RWPE1 (cell line): ENCODE data around the gene CPT1C.

ENCODE experiments used
- CTCF ChIA-PET: fragments of 350-600 bp; sonication (Branson Sonifier 250); formaldehyde crosslinking; extraction: SDS; loops from one replicate; lab custom pipeline; 2021; lab: Yijun Ruan, JAX
- POLR2A ChIA-PET: fragments of 400-600 bp; formaldehyde crosslinking; extraction: SDS; loops from one replicate; lab custom pipeline; 2020; ENCODE audit warnings: antibody characterized with exemption; ENCODE audit not compliant: low non-redundant PET; lab: Yijun Ruan, JAX
- DNase-seq: peaks from one replicate; pipeline ENCODE4 v3.0.0; 2012; ENCODE audit warnings: low spot score
- H3K27ac ChIP-seq: fragments of 450-650 bp; 2 replicates; pipeline ENCODE4 v1.5.1; 2017
- CTCF ChIP-seq: fragments of 450-650 bp; conservative IDR thresholded peaks from 2 replicates; pipeline ENCODE4 v1.5.1; 2017; ENCODE audit warnings: low read depth, mild to moderate bottlenecking

Gene CPT1C

DNA sequence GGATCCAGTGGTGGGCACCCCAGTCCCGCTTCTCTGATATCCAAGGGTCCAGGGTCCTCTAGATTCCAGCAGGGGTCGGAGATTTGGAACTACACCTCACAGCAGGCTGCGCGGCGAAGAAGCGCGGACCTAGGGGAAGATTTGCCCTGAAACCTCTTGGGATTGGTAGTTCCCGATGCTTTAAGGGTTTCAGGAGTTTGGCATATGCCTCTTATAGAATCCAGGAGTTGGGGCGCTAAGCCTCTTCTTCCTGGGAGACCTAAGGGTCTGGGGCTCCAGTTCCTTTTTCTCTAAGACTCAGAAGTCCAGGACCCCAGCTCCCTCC is 24.8 kb upstream of the CPT1C start:
- no peak for TF ChIP-seq CTCF
- ChIA-PET CTCF (interaction anchor here (0.7 kb wide), 1 partner anchor 95 kb away, joined by 3 read pairs; no protein-coding TSS in a partner anchor), POLR2A (no interaction called here)
- H3K27ac ChIP-seq, result peak overlapping the region; percentile 97
- peak; percentile 50 for DNase-seq

GRCh38 chr19:49667473-49667872 is 23.4 kb upstream of the CPT1C start:
- ChIA-PET CTCF (no interaction called here), POLR2A (no interaction called here)
- DNase-seq, result no peak
- TF ChIP-seq CTCF, result no peak
- no peak overlapping the region for H3K27ac ChIP-seq

DNA sequence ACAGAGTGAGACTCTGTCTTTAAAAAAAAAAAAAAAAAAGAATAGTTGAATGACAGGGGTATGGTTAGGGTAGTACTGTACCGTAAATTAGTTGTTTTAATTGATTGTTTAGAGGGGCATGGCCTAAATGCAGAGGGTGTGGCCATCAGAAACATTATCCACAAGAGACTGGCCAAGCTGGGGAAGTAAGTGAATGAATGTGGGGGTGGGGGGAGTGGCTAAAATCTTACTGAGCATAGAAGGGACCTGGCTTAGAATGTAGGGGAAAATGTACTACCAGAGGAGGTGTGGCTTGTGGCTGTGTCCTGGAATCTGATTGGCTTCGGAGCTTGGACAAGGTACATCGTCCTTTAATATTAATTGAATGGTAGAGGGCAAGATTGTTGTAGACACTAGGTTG is 21.4 kb upstream of the CPT1C start:
- ChIA-PET POLR2A (no interaction called here), CTCF (interaction anchor here (0.6 to 0.7 kb wide), 3 partner anchors 11 to 124 kb away, joined by 3 to 4 read pairs (median 3); no protein-coding TSS in a partner anchor)

DNA sequence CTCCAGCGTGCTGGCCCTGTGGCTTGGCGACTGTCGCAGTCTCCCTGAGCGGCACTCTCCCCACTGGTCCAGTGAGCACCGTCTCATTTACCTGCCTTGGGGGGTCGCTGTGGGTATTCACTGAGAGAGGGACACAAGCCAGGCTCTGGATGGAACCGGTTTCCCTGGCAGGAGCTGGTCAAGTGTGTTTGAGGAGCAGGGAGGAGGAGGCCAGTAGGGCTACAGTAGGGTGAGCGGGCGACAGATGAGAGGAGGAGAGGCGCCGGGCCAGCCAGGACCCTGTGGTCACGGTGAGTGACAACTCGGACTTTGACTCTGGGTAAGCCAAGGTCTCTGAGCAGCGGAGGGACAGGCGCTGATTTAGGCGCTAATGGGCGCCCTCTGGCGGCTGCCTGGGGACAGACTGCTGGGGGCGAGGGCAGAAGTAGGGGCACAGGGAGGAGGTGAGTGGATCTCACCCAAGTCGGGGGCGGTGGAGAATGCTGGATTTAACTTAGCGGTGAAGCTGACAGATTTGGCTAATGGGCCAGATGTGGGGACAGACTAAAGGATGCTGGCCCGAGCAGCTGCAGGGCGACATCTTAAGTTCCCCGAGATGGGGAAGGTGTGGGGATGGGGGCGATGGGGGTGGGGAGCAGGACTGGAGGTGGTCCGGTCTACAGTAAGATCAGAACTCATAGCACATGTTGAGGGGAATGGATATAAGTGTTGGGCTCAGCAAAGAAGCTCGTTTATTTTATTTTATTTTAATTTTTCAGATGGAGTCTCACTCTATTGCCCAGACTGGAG is 18.6 kb upstream of the CPT1C start:
- ChIA-PET CTCF (interaction anchor here (0.5 to 1.4 kb wide), 10 partner anchors 9 to 1640 kb away, joined by 3 to 5 read pairs (median 4); no protein-coding TSS in a partner anchor), POLR2A (interaction anchor here (0.5 kb wide), 1 partner anchor 221 kb away, joined by 6 read pairs; no protein-coding TSS in a partner anchor)
- H3K27ac ChIP-seq, result peak overlapping the region; percentile 69
- TF ChIP-seq CTCF, result peak; percentile 91
- peak; percentile 73 for DNase-seq

More for the DNA sequence above, 21.4 kb upstream of the CPT1C start:
- H3K27ac ChIP-seq, result peak overlapping the region; percentile 13; the same call in 1 of the 2 replicates
- no peak for DNase-seq
- no peak for TF ChIP-seq CTCF

GRCh38 chr19:49676136-49676783 is 14.7 kb upstream of the CPT1C start:
- POLR2A ChIA-PET, result interaction anchor here (0.6 to 1.8 kb wide), 4 partner anchors 33 to 91 kb away, joined by 4 to 6 read pairs (median 6); partner anchors contain the start of genes AP2A1 and SCAF1
- no peak for TF ChIP-seq CTCF
- peak overlapping the region; percentile 88 for H3K27ac ChIP-seq
- CTCF ChIA-PET, result interaction anchor here (0.6 to 0.7 kb wide), 4 partner anchors 19 to 193 kb away, joined by 3 to 5 read pairs (median 4); no protein-coding TSS in a partner anchor
- peak; percentile 87 for DNase-seq

GRCh38 chr19:49676784-49677230 is 14.1 kb upstream of the CPT1C start:
- CTCF ChIA-PET, result interaction anchor here (0.6 to 0.7 kb wide), 2 partner anchors 36 to 194 kb away, joined by 3 read pairs; no protein-coding TSS in a partner anchor
- DNase-seq, result peak; percentile 100
- POLR2A ChIA-PET, result interaction anchor here (0.6 to 1.8 kb wide), 4 partner anchors 33 to 90 kb away, joined by 4 to 6 read pairs (median 6); partner anchors contain the start of genes AP2A1 and SCAF1
- no peak for TF ChIP-seq CTCF
- H3K27ac ChIP-seq, result peak overlapping the region; percentile 88
